Measurements from ENCODE around the gene YIPF5. TPM values are rescaled to one million over a fixed set of nuclear protein-coding genes. Genes with fewer than 3 reads are reported as not detected.

The YIPF5 gene
- total RNA-seq = 34.2 and 37.9 TPM in 2 replicates

DNA sequence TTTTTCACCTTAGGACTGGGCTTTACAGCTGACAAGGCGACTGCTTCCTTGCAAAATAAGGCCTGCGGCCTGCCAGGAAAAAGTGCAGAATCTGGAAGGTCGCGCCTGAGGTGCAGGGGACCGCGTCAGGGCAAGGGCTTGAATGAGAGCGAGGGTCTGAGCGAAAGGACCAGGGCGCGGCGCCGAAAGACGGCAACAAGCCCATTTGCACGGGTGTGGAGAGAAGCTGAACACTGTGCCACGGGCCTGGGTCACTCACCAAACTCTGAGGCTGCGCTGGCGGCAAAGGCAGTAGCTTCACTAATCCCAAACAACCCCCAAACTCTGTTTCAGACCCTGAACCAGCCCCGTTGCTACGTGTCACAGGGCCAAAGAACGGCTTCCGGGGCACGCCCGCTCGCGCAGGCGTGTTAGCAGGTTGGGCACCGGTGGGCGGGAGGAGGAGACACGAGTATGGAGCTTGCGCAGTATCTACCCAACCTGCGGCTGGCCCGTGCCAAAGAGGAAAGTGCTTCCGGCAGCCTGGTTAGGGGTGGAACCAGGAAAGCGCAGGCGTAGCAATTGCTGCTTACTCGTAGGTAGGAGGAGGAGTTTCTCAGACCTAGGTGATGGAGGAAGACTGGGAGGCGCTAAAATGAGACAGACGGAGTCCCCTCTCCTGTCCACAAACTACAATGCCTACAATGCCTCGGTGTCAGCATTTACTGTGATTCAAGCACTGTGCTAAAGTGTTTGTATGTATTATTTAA is at the start of gene YIPF5, which contains the start of gene KCTD16:
Gene YIPF5 (minus strand): TSS at position 384 of the 749 bp plus-strand sequence. CDS start 704 bp downstream, outside the sequence.
Gene KCTD16 (plus strand): TSS at position 598 of the 749 bp plus-strand sequence.
- intact Hi-C loops (cut with micrococcal nuclease) = loop anchor here (1.0 to 5.0 kb wide), 6 partner anchors 22 to 1813 kb away; partner anchors contain the start of genes ARHGAP26 and NR3C1
- H3K9me3 Mint-ChIP-seq = no peaks in the 10 kb centered on the region
- peaks cover 17% of the 10 kb centered on the region for H3K36me3 Mint-ChIP-seq (ENCODE audit: low read depth)
- H3K27me3 Mint-ChIP-seq (ENCODE audit: insufficient read depth) = peaks cover 13% of the 10 kb centered on the region
- H3K4me1 Mint-ChIP-seq (ENCODE audit: low read depth) = peaks cover 45% of the 10 kb centered on the region
- H3K4me3 Mint-ChIP-seq = peak within 1 kb of the TSS; percentile 96
- H3K27ac Mint-ChIP-seq = peak within 1 kb of the TSS; percentile 80
- peak; percentile 98 for DNase-seq (ENCODE audit: low spot score)

DNA sequence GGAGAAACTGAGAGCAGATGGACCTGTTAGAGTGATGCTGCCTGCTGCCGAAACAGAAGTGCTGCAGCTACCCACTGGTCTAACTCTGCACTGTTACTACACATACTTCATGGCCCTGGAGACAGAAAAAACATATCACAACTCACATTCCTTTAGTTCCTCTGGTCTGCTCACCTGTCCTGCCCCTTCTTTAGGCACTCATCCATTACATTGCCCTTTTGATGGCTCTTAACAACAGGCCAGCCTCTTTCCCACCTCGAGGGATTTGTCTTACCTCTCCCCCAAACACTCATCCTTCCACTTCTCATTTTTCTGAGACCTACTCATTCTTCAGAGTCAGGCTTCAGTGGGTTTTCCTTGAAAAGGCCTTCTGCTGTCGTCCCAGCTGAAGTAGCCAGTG is 49.4 kb upstream of the YIPF5 start:
- no peaks in the 10 kb centered on the region for H3K9me3 Mint-ChIP-seq
- H3K27me3 Mint-ChIP-seq (ENCODE audit: insufficient read depth) = peaks cover 5% of the 10 kb centered on the region
- H3K4me1 Mint-ChIP-seq (ENCODE audit: low read depth) = no peaks in the 10 kb centered on the region
- intact Hi-C loops (cut with micrococcal nuclease) = no loop called here
- no peak overlapping the region for H3K4me3 Mint-ChIP-seq
- DNase-seq (ENCODE audit: low spot score) = no peak
- no peaks in the 10 kb centered on the region for H3K36me3 Mint-ChIP-seq (ENCODE audit: low read depth)
- no peak overlapping the region for H3K27ac Mint-ChIP-seq

DNA sequence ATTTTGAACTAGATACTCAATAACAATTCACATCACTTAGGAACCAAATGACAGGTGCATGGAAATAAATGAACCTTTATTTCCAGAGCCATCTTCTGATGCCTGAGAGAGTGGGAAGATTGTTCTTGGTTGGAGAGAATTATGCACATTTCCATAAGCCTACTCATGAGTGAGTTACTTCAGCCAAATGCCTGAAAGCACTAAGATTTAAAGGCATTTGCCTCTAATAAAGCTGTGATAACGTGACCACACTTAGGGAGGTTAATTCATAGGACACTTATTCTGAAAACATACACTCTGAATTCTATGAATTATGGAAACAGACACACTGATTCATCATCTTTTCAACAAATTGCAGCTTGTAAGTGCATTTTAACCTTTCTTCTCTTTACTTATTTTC is 40.2 kb upstream of the YIPF5 start:
- DNase-seq (ENCODE audit: low spot score) = no peak
- no peaks in the 10 kb centered on the region for H3K9me3 Mint-ChIP-seq
- peaks cover 34% of the 10 kb centered on the region for H3K27me3 Mint-ChIP-seq (ENCODE audit: insufficient read depth)
- no peak overlapping the region for H3K27ac Mint-ChIP-seq
- no peaks in the 10 kb centered on the region for H3K36me3 Mint-ChIP-seq (ENCODE audit: low read depth)
- intact Hi-C loops (cut with micrococcal nuclease) = no loop called here
- H3K4me3 Mint-ChIP-seq = no peak overlapping the region
- H3K4me1 Mint-ChIP-seq (ENCODE audit: low read depth) = no peaks in the 10 kb centered on the region

DNA sequence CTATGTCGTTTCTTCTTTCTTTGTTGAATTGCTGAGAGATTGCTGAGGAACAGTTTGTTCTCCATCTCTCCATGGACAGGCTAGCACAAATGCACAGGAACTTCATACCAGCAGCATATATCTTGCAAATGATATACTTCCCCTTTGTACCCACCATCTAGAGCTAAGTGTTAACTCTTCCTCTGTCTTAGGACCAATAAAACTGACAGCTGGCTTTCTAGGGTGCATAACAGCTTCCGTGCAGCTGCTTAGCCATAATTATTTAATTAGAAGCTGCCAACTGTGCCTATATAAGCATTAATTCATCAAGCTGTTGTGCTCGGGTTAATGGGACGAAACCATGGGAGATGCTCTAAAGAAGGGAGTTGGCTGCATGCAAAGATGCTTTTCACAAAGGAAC is 38.9 kb upstream of the YIPF5 start:
- no peaks in the 10 kb centered on the region for H3K9me3 Mint-ChIP-seq
- no peaks in the 10 kb centered on the region for H3K4me1 Mint-ChIP-seq (ENCODE audit: low read depth)
- H3K27ac Mint-ChIP-seq = no peak overlapping the region
- H3K27me3 Mint-ChIP-seq (ENCODE audit: insufficient read depth) = peaks cover 41% of the 10 kb centered on the region
- no peak for DNase-seq (ENCODE audit: low spot score)
- intact Hi-C loops (cut with micrococcal nuclease) = loop anchor here (10.0 kb wide), 2 partner anchors 1475 to 1835 kb away; no protein-coding TSS in a partner anchor
- H3K36me3 Mint-ChIP-seq (ENCODE audit: low read depth) = no peaks in the 10 kb centered on the region
- H3K4me3 Mint-ChIP-seq = no peak overlapping the region

DNA sequence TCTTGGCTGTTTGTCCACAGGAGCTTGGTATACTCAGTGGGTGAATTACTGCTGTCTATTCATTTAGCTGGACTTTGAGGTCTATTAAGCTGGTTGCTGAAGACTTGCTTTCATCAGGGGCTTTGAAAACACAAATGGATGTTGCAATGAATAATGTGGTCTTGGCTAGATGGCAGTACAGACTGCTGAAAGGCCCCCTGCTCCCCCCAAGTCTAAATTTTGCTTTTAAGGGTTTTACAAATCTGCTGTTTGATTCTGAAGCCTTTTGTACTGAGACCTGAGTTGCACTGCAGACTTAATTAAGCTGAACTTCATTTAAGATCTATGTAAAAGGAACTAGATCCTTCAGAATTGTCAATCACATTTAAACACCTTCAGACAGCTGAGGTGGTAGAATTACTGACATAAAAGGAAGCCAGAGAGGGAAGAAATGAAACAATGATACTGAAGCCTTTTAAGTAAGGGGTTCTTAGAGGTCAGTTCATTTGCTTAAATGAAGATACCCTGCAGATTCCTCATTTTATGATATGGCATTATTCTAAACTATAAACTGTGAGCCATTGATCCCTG is 37.5 kb upstream of the YIPF5 start:
- Mint-ChIP-seq H3K36me3 (ENCODE audit: low read depth) (no peaks in the 10 kb centered on the region), H3K4me1 (ENCODE audit: low read depth) (no peaks in the 10 kb centered on the region), H3K9me3 (no peaks in the 10 kb centered on the region), H3K27ac (no peak overlapping the region), H3K4me3 (no peak overlapping the region), H3K27me3 (ENCODE audit: insufficient read depth) (peaks cover 43% of the 10 kb centered on the region)
- intact Hi-C loops (cut with micrococcal nuclease) = loop anchor here (10.0 kb wide), 2 partner anchors 1477 to 1837 kb away; no protein-coding TSS in a partner anchor
- no peak for DNase-seq (ENCODE audit: low spot score)

DNA sequence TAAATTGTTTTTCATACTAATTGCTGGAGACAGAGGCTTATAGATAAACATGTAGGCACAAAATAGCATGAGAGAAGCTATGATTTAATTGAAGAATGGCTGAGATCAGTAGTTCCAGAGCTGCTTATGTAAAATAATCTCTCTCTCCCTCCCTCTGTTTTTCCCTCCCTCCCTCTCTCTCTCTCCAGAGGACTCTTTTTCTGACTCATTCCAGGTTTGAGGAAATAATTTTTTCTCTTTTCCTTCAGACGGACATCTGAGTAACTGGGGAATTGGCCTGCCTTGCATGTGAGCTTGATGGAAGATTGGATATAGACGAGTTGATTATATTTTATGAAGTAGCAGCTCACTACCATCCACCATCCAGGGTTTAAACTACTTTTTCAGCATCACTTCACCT is 35.7 kb upstream of the YIPF5 start:
- peaks cover 51% of the 10 kb centered on the region for H3K27me3 Mint-ChIP-seq (ENCODE audit: insufficient read depth)
- H3K9me3 Mint-ChIP-seq = no peaks in the 10 kb centered on the region
- no peaks in the 10 kb centered on the region for H3K4me1 Mint-ChIP-seq (ENCODE audit: low read depth)
- DNase-seq (ENCODE audit: low spot score) = no peak
- no peak overlapping the region for H3K27ac Mint-ChIP-seq
- no peaks in the 10 kb centered on the region for H3K36me3 Mint-ChIP-seq (ENCODE audit: low read depth)
- intact Hi-C loops (cut with micrococcal nuclease) = loop anchor here (10.0 kb wide), 2 partner anchors 1479 to 1839 kb away; no protein-coding TSS in a partner anchor
- H3K4me3 Mint-ChIP-seq = no peak overlapping the region

DNA sequence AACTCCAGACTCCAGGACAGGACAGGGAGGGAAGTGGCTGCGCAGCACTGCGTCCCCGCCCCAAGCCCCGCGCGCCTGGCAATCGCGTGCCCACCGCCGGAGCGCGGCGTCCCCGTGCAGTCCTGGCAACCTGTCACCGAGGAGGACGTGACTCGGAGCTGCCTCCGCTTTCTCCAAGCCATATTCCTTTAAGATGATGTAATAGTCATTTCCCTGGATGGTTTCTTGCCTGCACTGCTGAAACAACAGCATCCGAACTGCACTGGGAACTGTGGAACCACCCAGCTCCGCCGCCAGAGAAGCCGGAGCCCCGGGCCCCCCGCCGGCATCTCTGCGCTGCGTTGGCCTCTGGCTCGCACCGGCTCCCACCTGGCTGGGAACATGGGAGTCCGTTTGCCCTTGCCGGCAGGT is 34.7 kb upstream of the YIPF5 start:
- Mint-ChIP-seq H3K27me3 (ENCODE audit: insufficient read depth) (peaks cover 50% of the 10 kb centered on the region), H3K4me1 (ENCODE audit: low read depth) (no peaks in the 10 kb centered on the region), H3K4me3 (no peak overlapping the region), H3K9me3 (no peaks in the 10 kb centered on the region), H3K36me3 (ENCODE audit: low read depth) (no peaks in the 10 kb centered on the region), H3K27ac (no peak overlapping the region)
- intact Hi-C loops (cut with micrococcal nuclease) = loop anchor here (10.0 kb wide), 2 partner anchors 1480 to 1840 kb away; no protein-coding TSS in a partner anchor
- DNase-seq (ENCODE audit: low spot score) = no peak

DNA sequence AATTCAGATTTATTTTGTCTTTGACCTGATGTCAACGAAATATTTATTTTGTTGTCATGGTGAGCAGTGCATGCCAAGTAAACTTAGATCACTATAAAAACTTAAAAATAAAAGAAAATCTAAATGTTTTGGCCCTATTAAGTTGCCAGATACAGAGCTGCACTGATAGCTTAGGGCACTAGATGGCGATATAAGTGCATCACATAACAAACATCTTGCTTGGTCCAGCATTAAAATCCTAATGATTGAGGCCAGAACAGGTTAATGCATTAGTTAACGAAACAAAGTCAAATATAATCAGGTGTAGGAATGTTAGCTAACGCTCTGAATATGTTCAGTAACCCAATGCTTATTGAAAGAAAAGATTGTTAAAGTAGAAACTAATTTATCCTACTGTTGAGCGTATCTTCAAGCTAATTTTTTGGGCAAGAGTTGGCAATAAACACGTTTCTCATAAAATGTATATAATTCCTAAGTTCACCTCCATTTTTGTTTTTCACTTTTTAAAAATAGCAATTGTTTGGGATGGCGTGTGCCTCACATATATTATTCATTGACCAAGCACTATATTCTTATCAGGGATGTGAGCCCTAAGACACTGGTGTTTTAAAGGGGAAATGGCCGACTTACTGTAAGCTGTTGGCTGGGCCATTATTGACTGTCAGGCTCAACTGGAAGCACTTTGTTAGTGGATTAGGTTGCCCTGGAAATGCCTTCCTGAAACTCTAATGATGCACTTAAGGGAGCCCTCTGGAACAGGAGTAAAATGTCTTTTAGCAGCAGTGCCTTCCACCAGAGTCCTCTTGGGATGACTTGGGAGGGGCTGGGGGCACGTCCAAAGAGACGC is 33.5 kb upstream of the YIPF5 start:
- Mint-ChIP-seq H3K4me3 (no peak overlapping the region), H3K4me1 (ENCODE audit: low read depth) (no peaks in the 10 kb centered on the region), H3K36me3 (ENCODE audit: low read depth) (no peaks in the 10 kb centered on the region), H3K27ac (no peak overlapping the region), H3K9me3 (no peaks in the 10 kb centered on the region), H3K27me3 (ENCODE audit: insufficient read depth) (peaks cover 48% of the 10 kb centered on the region)
- intact Hi-C loops (cut with micrococcal nuclease) = loop anchor here (1.0 to 10.0 kb wide), 3 partner anchors 1481 to 1841 kb away; no protein-coding TSS in a partner anchor
- DNase-seq (ENCODE audit: low spot score) = no peak

DNA sequence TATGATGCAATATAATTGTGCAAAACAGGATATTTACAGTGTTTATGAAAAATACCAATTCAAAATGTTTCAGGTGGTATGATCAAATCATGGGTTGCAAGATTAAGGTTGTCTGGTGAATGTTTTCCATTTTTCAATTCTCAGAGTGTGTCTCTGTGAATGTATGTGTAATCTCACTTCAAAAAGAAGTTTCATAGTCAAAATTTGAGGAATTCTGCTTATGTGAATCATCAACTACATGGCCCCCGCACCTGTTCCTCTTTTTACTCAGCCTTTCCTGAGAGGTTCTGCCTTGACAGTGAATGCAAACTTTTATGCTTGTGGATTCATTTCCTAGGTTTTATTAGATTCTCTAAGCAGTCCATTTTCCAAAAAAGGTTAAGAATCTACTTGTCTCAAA is 32.3 kb upstream of the YIPF5 start:
- no peak overlapping the region for H3K27ac Mint-ChIP-seq
- H3K36me3 Mint-ChIP-seq (ENCODE audit: low read depth) = no peaks in the 10 kb centered on the region
- no peak for DNase-seq (ENCODE audit: low spot score)
- H3K4me3 Mint-ChIP-seq = no peak overlapping the region
- no peaks in the 10 kb centered on the region for H3K4me1 Mint-ChIP-seq (ENCODE audit: low read depth)
- intact Hi-C loops (cut with micrococcal nuclease) = loop anchor here (1.0 to 10.0 kb wide), 3 partner anchors 1482 to 1842 kb away; no protein-coding TSS in a partner anchor
- no peaks in the 10 kb centered on the region for H3K9me3 Mint-ChIP-seq
- peaks cover 47% of the 10 kb centered on the region for H3K27me3 Mint-ChIP-seq (ENCODE audit: insufficient read depth)

DNA sequence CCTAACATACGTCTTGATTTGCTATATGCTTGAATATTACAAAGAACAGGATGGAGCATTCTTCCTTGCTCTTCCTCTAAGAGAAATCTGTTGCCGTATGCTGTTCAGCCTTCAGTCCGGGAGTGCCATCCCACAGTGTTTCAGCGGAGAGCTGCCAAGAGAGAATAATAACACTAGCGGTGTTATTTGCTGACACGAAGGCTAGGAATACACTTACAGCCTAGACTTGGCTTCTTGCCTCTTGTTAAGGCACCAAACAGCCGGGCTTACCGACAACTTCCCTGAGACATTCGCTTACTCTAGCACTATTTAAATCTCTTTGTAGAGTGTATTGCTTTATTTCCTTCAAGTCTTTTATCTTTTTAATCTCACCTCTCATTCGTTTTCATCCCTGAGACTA is 31.6 kb upstream of the YIPF5 start:
- Mint-ChIP-seq H3K27me3 (ENCODE audit: insufficient read depth) (peaks cover 42% of the 10 kb centered on the region), H3K4me1 (ENCODE audit: low read depth) (no peaks in the 10 kb centered on the region), H3K9me3 (no peaks in the 10 kb centered on the region), H3K27ac (no peak overlapping the region), H3K36me3 (ENCODE audit: low read depth) (no peaks in the 10 kb centered on the region), H3K4me3 (no peak overlapping the region)
- intact Hi-C loops (cut with micrococcal nuclease) = loop anchor here (10.0 kb wide), 2 partner anchors 1483 to 1843 kb away; no protein-coding TSS in a partner anchor
- no peak for DNase-seq (ENCODE audit: low spot score)

DNA sequence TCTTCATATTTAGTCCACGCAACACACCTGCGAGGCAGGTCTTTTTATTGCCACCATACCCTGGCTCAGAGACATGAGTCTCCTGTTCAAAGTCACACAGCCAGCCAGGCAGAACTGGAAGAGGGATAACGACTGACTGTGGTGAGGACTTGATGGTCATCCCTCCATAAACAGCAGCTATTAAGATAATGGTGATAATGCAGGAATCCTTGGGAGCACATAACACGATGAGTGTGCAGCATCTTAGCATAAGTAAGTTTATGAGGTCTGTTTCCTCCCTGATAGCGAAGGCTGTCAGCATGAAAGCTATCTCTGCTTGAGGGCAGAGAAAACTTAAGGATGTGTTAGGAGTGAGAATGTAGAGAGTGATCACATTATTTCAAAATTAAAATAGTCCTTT is 31.1 kb upstream of the YIPF5 start:
- intact Hi-C loops (cut with micrococcal nuclease) = loop anchor here (10.0 kb wide), 2 partner anchors 1483 to 1843 kb away; no protein-coding TSS in a partner anchor
- Mint-ChIP-seq H3K36me3 (ENCODE audit: low read depth) (no peaks in the 10 kb centered on the region), H3K27me3 (ENCODE audit: insufficient read depth) (peaks cover 40% of the 10 kb centered on the region), H3K4me1 (ENCODE audit: low read depth) (no peaks in the 10 kb centered on the region), H3K27ac (no peak overlapping the region), H3K9me3 (no peaks in the 10 kb centered on the region), H3K4me3 (no peak overlapping the region)
- no peak for DNase-seq (ENCODE audit: low spot score)

DNA sequence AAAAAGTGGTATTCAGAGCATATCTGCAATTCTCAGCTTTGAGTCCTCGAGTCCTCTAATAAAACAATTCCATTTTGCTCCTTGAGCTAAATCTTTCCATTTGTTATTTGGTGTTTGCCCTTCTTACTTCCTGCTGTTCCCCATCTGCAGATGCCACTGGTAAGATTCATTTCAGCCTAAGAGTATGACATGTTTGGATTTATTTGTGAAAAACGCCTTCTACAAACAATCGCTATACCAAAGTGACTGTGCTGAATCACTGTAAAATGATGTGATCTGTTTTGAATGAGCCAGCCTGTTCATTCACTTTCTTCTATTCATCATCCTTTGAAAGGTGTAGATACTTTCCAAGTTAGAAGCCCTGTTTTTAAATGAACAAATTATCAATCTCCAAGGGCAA is 27.9 kb upstream of the YIPF5 start:
- Mint-ChIP-seq H3K36me3 (ENCODE audit: low read depth) (no peaks in the 10 kb centered on the region), H3K27ac (no peak overlapping the region), H3K9me3 (no peaks in the 10 kb centered on the region), H3K4me1 (ENCODE audit: low read depth) (no peaks in the 10 kb centered on the region), H3K27me3 (ENCODE audit: insufficient read depth) (peaks cover 20% of the 10 kb centered on the region), H3K4me3 (no peak overlapping the region)
- intact Hi-C loops (cut with micrococcal nuclease) = no loop called here
- DNase-seq (ENCODE audit: low spot score) = no peak
